ENCODE measurements around the gene HMX2. TPM values are rescaled to one million over a fixed set of nuclear protein-coding genes. Genes with fewer than 3 reads are reported as not detected.

HMX2 gene
- total and polyA plus RNA-seq, 2 of the 8 experiments (the other 6 are each of a cell fraction or from before 2014, with no cell fraction given), result 2.0 to 2.7 TPM

- Histone ChIP-seq H3K56ac (replicated peaks; ENCODE audit: insufficient read length, low read depth, low read length) (no peak overlapping the region), H2BK120ac (replicated peaks; ENCODE audit: low read depth, low read length) (no peak overlapping the region), H3K9me3 (ENCODE audit: insufficient read depth in 2 of 2, low read depth in 1 of 2, low read length in 1 of 2) (no peaks in the 10 kb centered on the region), H3K23ac (ENCODE audit: insufficient read length) (no peak overlapping the region), H4K91ac (replicated peaks; ENCODE audit: insufficient read length, low read length) (no peak overlapping the region), H2BK15ac (ENCODE audit: low read length) (peak overlapping the region; percentile 32), H2BK20ac (ENCODE audit: low read length) (no peak overlapping the region), H3K4me3 (ENCODE audit: extremely low read depth in 1 of 4, insufficient read depth in 2 of 4, low read depth in 3 of 4, low read length in 4 of 4) (peak overlapping the region in 2 of 4 experiments; percentile 3 to 46; a peak in 4 of 8 replicates), H3K4me1 (replicated peaks in 1 of 4; ENCODE audit: control insufficient read depth in 3 of 4, insufficient read depth in 4 of 4, low read length in 3 of 4) (peaks cover 18 to 59% (median 35%) of the 10 kb centered on the region in 4 experiments), H2AFZ (ENCODE audit: low read length) (no peak overlapping the region), H4K20me1 (replicated peaks in 1 of 2; ENCODE audit: control insufficient read depth in 1 of 2, insufficient read depth in 2 of 2, low read length in 2 of 2) (peaks cover 11 to 29% of the 10 kb centered on the region in 2 experiments), H2BK5ac (ENCODE audit: low read depth, low read length) (no peak overlapping the region), H3K79me1 (ENCODE audit: low read depth, low read length) (no peaks in the 10 kb centered on the region), H4K5ac (ENCODE audit: insufficient read length, low read depth, low read length) (no peak overlapping the region), H3K27me3 (replicated peaks in 1 of 4; ENCODE audit: control insufficient read depth in 3 of 4, extremely low read depth in 1 of 4, insufficient read depth in 3 of 4, low read length in 3 of 4) (peaks cover 96 to 100% (median 99%) of the 10 kb centered on the region in 4 experiments), H3K79me2 (ENCODE audit: control insufficient read depth in 1 of 2, insufficient read depth in 2 of 2, low read length in 2 of 2) (no peaks in the 10 kb centered on the region), H3K9ac (replicated peaks in 1 of 4; ENCODE audit: extremely low read depth in 1 of 4, low read depth in 3 of 4, low read length in 3 of 4) (no peak overlapping the region), H4K8ac (ENCODE audit: extremely low read depth, insufficient read depth, low read length) (no peak overlapping the region; the same call in 1 of the 2 replicates), H3K23me2 (ENCODE audit: low read depth, low read length) (peaks cover 11% of the 10 kb centered on the region; the same call in 1 of the 2 replicates), H2BK12ac (ENCODE audit: low read depth, low read length) (no peak overlapping the region; the same call in 1 of the 2 replicates), H3K4ac (replicated peaks; ENCODE audit: insufficient read length, low read depth, low read length) (no peak overlapping the region), H3K36me3 (ENCODE audit: control insufficient read depth in 2 of 4, insufficient read depth in 4 of 4, low read length in 3 of 4) (no peaks in the 10 kb centered on the region; a peak in 1 of 8 replicates), H3K14ac (ENCODE audit: insufficient read length) (no peak overlapping the region), H2AK5ac (ENCODE audit: low read depth, low read length) (no peak overlapping the region), H3K27ac (ENCODE audit: low read depth, low read length) (no peak overlapping the region), H3K4me2 (ENCODE audit: insufficient read depth in 1 of 2, low read depth in 2 of 2, low read length in 2 of 2) (peak overlapping the region; percentile 56 to 86), H3K18ac (ENCODE audit: extremely low read depth, low read length) (no peak overlapping the region; the same call in 1 of the 2 replicates)
- POLR2A ChIA-PET (ENCODE audit: partially characterized antibody), result interaction anchor here (0.8 to 4.2 kb wide), 5 partner anchors 8 to 99 kb away, joined by 3 to 31 read pairs (median 6); partner anchors contain the start of gene BUB3
- WGBS, 2 experiments (ENCODE audit: extremely low coverage in 1 of 2, insufficient coverage in 1 of 2, insufficient read length in 1 of 2, insufficient replicate concordance in 2 of 2, low coverage in 1 of 2, low lambda C conversion rate in 2 of 2, missing lambda C conversion rate in 1 of 2), result 3% methylated on average over 29 of the region's 29 CpGs; no CpG with 5 or more reads in 1 of the 2 experiments
- FAIRE-seq (peak; percentile 45), DNase-seq (ENCODE audit: low read depth in 1 of 2, low spot score in 2 of 2) (peak in 1 of 2 experiments; percentile 74)
- CTCF ChIA-PET (ENCODE audit: partially characterized antibody), result interaction anchor here (0.6 to 5.1 kb wide), 15 partner anchors 8 to 1254 kb away, joined by 3 to 35 read pairs (median 3); no protein-coding TSS in a partner anchor
- TF ChIP-seq CEBPB (IDR thresholded peaks at IDR 0.05; ENCODE audit: low read depth, low read length) (no peak), RBBP5 (IDR thresholded peaks at IDR 0.05; ENCODE audit: borderline replicate concordance, low read depth, low read length) (no peak), EZH2 (IDR thresholded peaks at IDR 0.05; ENCODE audit: low read depth, low read length, severe bottlenecking) (peak; percentile 5), KDM4A (IDR thresholded peaks at IDR 0.05; ENCODE audit: low read depth, low read length, severe bottlenecking) (peak; percentile 16), SUZ12 (IDR thresholded peaks at IDR 0.05; ENCODE audit: low read length) (peak; percentile 45), CTCF (IDR thresholded peaks at IDR 0.05; ENCODE audit: control extremely low read depth in 1 of 3, insufficient read depth in 1 of 3, low read depth in 1 of 3, low read length in 3 of 3) (peak in 1 of 3 experiments; percentile 9; a peak in 1 of 4 replicates), RNF2 (IDR thresholded peaks at IDR 0.05; ENCODE audit: borderline replicate concordance, low read depth, low read length, missing control alignments, poor library complexity, severe bottlenecking) (peak; percentile 40)
Measured at GRCh38 chr10:123144697-123145541, 3.0 kb upstream of the HMX2 start.
